GM12891 (cell line): Measurements from ENCODE around the gene KIF25.

Experiments used
- POLR2A ChIP-seq: IDR thresholded peaks from 2 replicates; pipeline ENCODE4 v1.6.1; 2011; ENCODE audit warnings: low read depth, low read length, control low read depth
- POLR2AphosphoS5 ChIP-seq: IDR thresholded peaks from 2 replicates; pipeline ENCODE4 v1.6.1; 2011; ENCODE audit warnings: low read depth, low read length, control low read depth
- SPI1 ChIP-seq: IDR thresholded peaks from 2 replicates; pipeline ENCODE4 v1.6.1; 2011; ENCODE audit warnings: low read depth, low read length, control low read depth
- TAF1 ChIP-seq: IDR thresholded peaks from 2 replicates; pipeline ENCODE4 v1.6.1; 2011; ENCODE audit warnings: low read depth, low read length, control low read depth

- TF ChIP-seq POLR2A = no peak
- TF ChIP-seq POLR2AphosphoS5 = no peak
- TF ChIP-seq TAF1 = no peak
- no peak for TF ChIP-seq SPI1
These were observed 17.9 kb upstream of the KIF25 start for GRCh38 chr6:167979436-167980139.
